DMS114 treated with DMSO at 0.1 percent for 48 hours (cell line): ENCODE data around the gene ACP7.
"Not testable (repeated sequence)": the region's sequence is repeated elsewhere in the genome, so short reads cannot be mapped to it uniquely, and the experiment has no call there.

Experiments
- DNase-seq: peaks from one replicate; lab custom pipeline; 2025; ENCODE audit not compliant: unreplicated experiment; lab: John Stamatoyannopoulos, UW

ACP7 gene

DNA sequence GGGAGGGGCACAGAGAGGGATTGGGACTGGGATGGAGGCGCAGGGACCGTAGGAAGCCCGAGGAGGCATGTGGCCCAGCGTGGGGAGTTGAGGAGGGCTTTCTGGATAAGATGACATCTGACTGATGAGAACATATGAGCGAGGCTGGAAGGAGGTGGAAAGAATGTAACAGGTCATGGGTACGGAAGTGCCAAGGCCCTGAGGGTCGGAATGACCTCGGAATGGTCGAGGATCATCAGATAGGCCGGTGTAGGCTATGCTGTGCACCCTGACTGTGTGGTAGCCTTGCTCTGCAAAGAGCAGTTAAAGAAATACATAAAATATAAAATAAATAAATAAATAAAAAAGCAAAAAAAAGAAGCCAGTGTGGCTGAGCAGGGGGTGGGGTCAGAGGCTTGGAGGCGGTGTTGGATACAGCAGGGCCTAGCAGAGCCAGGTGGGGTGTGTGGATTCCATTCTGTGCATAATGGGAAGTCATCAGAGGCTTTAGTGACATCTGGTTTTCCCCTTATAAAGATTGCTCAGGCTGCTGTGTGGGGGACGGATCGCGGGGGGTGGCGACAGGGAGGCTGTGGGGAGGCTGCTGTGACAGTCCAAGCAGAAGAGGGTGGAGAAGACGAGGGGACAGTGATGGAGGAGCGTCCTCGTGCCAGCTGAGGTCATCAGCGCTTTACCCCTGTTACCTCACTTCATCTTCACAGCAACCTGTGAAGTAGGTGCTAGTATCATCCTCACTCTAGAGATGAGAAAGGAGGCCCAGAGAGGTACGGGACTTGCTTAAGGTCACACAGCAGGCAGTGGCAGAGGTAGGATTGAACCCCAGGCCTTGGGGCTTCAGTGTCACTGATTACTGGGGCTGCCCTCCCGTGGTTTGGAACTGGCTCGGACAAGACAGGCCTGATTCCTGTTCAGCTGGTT lies 46.4 kb downstream of the ACP7 start:
- DNase-seq = no peak

DNA sequence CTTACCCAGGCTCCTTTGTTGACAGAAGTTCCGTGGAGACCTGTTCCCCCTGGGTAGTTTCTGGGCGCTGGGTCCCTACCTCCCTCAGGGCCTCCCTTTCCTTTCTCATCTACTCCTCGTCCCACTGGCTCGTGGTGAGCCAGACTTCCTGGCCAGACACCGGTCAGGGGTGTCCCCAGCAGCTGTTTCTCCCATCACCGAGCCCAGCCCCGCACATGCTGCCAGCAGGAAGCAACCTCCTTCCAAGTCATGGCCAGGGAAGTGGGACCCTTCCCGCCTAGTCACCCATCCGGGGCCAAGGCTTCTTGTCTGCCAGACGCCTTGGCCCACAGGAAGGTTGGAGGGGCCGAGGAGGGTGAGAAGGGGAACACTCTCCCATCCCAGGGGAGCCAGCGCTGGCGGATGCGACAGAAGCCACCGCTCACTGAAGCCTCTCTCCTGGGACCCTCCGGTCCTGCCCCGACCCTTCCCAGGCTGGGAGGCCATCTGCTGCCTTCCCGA lies 47.1 kb downstream of the ACP7 start:
- no peak for DNase-seq

DNA sequence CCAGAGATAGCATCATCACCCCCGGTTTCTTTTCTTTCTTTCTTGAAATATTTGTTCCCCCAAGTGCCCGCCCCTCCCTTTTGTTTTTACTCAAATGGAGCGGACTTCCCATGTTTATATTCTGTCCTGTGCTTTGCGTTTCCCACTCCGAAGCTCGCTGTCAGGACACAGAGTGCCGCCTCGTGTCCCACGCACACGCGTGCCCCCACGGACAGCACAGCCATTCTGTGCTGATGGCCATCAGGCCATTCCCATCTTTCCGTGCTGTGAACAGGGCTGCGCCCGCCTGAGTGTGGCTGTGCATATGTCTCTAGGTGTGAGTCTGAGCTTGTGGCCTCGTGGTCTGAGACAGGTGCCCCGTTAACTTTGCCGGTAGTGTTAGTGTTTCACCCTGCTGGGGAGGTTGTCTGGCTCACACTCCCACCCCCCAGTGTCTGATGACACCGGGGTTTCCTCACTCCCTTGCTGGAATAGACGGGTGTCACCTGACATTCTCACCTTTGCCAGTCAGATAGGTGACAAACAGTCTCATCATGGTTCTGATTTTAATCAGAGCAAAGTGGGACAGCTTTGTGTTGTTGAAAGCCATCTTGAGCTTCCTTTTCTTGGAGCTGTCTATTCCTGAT lies 48.3 kb downstream of the ACP7 start:
- DNase-seq = no peak

DNA sequence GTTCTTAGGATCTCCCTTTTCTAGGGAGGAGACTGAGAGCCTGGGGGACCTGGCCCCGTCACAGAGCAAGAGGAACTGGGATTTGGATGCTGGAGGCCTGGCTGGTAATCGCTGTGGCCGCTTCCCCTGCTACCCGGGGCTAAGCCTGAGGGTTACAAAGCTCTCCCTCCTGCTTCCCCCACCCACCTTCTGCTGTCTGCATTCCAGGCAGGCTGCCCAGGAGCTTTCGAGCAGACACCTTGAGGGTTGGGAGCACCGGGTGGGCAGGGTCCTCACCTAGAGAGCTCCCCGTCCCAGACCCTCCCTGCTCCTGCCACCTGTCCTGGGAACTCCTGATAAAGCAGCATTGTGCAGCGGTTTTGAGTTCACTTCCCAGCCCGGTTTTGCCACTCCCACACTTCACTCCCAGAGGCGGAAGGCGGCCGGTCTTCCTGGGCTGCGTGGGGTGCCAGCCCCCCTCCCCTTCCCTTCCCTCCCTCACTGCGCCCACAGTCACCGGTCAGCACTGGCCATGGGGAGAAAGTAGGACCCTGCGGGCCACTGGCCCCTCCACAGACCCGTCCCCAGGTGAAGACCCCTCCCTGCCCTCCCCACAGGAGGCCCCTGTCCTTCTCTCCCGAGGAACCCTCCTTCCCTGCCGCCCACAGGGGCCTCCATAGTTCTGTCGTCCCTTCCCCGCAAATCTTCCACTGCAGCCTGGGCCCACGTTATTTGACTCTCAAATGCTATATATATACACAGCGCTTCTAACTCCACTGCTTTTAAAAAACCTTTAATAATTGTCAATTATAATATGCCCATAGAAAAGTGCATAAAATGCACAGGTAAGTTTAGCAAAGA lies 49.5 kb downstream of the ACP7 start:
- no peak for DNase-seq

DNA sequence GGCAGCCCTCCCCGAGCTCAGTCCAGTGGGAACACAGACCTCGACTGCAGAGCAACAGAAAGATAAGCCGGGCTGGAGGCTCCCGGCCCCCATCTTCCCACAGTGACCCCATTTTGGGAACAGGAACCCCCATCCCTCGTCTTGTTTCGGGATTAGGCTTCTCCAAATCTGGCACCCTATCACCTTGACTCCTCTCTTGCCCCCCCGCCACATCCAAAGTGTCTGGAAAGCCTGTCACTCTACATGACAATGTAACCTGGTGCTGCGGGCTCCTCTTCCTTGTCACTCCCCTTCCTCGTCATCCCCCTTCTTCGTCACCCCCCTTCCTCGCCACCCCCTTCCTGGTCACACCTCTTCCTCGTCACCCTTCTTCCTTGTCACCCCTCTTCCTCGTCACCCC lies 51.5 kb downstream of the ACP7 start:
- DNase-seq = no peak

DNA sequence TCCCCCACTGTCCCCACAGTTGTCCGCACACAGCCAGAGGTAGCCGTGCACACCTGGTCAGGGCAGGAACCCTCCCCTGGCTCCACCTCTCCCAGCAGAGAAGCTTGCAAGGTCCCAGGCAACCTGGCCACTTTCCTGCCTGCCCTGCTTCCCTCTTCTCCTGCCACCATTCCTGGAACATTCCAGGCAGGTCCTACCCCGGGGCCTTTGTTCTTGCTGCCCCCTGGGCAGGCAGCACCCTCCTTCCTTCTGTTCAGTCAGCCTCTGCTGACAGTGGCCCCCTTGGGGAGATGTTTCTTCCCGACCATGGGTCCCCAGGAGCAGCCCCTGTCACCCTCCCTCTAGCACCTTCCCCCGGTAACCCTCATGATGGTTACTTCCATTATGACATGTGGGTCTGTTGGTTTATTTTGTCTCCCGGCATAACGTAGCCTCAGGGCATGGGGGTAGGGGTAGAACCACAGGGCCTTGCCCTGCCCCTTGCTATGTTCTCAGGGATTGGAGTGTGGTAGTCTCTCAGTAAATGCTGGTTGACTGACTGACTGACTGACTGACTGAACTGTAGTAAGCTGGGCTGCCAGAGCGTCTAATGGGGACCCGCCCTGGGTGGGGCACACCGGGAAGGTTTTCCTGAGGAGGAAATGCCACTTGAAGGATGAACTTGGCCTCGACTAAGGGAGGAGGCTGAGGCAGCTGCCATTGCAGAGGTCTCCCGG lies 52.2 kb downstream of the ACP7 start:
- DNase-seq = no peak

DNA sequence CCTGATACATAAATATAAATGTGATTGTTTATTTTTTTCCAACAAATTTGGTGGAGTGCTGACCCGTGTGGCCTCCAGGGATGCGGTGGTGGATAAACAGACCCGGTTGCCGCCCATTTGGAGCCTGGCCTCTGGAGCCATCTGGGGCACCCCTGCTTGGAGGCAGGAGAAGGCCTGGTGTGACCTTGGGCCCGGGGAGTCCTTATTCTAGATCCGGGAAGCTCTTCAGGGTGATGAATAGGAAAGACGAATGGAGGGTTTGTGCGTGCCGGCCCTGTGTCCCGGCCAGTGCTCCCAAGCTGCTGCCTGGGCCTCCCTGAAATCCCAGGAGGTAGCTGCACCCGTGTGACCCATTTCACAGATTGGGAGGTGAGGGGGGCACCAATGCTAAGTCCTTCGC lies 53.0 kb downstream of the ACP7 start:
- DNase-seq = no peak

DNA sequence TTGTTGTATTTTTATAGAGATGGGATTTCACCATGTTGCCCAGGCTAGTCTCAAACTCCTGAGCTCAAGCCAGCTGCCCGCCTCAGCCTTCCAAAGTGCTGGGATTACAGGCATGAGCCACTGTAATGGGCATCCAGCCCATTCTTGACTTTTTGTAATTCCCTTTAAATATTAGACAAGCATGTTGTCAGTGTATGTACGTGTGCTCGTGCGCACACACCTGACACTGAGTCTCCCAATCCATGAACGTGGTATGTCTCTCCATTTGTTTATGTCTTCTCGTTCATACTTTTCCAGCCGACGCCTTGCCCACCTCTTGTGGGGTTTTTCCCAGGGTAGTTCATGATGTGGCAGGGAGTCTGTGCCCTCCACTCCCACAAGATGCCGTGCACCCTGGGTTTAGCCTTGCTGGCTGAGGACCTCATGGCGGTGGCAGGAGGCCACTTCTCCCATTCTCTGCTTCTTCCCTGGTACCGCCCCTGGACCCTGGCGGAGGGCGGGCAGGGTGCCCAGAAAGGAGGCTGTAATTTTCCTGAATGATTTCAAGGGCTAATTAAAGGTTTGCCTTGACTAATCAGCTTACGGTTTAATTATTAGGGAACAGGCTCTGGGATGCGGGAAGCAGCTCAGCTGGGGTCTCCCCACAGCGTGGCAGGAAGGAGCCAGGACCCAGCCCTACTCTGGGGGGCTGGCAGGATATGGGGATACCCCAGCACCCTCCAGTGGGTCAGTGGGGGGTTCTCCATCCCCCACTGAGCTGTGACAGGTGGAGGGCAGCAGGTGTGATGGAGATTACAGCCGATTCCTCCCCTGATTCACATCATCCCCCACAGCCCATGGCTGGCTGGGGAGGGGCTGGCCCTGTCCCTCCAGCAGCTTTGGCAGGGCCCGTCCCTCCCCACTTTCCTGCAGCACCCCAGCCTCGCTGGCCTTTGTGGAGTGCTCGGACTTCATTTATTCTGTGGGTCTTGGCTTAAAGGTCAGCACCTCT lies 54.3 kb downstream of the ACP7 start:
- no peak for DNase-seq

DNA sequence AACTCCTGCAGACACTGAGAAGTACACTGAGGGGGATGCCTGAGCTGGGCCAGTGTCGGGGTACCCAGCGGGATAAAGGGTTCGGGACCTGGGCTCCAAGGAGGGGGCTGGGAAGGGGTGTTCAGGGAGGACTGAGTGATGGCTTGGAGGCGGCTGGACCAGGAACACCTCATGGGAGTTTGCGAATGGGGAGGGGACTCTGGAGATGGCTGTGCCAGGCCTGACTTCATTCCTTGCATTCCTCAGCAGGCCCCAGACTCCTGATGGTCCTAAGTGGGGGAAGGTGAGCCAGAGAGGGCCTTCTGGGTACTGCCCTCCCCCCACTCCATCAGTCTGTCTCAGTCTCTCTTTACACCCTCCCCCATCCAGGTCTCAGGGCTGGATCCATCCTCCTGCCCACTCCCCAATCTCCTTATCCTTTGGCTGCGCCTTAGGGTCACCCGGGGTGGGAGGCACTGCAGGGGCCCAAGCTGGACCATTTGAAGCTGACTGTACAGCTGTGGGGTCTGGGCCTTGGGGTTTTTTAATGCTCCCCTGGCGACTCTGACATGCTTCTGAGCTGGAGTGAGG lies 55.2 kb downstream of the ACP7 start:
- DNase-seq = no peak

DNA sequence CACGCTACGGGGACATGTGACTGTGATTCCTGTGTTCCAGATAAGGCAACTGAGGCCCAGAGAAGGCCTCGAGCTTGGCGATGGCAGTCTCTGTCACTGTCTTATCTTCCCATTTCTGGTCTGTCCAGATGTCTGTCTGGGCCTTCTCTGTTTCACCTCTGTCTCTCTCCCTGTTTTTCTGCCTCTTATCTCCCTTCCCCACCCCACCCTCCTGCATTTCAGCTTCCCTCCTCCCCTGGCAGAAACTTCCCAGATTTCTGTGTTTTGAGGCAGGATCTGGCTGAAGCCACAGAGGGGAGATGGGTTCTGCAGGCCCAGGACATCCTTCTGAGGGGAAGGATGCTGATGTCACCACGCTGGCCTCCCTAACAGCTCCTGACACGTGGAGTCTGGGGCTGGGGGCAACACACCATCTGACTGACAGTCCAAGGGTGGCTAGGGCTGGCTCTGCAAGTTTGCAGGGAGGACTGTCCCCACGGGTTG lies 55.8 kb downstream of the ACP7 start:
- no peak for DNase-seq

DNA sequence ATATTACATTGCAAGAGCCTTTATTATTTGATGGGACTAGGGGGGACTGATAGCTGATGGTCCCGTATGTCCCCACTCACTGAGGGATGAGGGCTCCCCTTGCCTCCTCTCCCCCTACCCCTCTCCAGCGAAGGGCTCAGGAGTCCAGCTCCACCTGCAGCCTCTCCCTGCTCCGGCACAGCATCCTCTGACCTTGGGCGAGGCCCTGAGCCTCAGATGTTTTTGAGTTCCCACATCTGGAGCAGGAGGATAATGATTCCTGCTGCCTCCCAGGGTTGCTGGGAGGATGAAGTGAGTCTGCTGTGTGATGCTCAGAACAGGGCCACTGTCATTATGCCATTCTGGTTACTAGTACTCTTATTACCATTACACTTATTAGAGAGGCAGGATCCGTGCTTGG lies 56.4 kb downstream of the ACP7 start:
- no peak for DNase-seq

DNA sequence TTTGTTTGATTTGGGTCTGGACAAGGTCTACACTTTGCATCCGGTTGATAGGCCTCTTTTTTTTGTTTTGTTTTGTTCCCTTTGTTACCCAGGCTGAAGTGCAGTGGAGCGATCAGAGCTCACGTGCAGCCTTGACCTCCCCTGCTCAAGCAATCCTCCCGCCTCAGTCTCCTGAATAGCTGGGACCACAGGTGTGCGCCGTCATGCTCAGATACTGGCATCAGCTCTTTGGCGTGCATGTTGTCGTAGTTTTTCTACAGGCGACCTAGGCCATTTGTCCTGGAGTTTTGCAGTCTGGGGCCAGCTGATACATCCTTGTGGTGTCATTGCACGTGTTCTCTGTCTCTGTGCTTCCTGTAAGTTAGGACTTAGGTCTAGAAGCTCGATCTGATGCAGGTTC lies 57.8 kb downstream of the ACP7 start:
- DNase-seq = no peak

DNA sequence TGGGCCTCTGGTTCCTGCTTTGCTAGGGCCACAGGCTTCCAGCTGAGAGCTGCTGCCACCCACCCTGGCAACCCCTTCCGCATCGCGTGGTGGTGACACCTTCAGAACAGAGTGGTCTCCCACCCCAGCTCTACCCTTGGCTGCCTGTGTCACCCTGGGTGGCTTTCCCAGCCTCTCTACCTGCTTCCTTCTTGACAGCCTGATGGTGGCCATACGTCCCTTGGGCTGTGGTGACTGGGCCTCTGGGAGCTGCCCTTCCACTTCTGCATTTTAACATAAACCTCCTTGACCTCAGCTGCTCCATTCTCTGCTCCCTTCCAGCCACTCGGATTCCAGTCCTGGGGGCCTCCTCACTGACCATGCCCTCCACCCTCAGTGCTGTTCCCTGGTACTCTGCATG lies 58.5 kb downstream of the ACP7 start:
- DNase-seq = no peak

DNA sequence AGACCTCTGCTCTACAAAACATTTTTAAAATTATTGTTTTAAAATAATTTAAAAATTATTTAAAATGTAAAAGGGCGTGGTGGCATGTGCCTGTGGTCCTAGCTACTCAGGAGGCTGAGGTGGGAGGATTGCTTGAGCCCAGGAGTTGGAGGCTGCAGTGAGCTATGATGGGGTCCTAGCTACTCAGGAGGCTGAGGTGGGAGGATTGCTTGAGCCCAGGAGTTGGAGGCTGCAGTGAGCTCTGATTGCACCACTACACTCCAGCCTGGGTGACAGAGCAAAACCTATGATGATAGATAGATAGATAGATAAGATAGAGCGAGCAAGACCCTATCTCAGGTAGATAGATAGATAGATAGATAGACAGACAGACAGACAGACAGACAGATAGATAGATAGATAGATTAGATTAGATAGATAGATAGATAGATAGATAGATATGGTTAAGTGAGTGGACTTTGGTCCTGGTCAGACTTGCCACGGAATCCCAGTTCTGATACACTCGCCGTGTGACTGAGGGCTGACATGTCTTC lies 59.7 kb downstream of the ACP7 start:
- DNase-seq = not testable (repeated sequence)

DNA sequence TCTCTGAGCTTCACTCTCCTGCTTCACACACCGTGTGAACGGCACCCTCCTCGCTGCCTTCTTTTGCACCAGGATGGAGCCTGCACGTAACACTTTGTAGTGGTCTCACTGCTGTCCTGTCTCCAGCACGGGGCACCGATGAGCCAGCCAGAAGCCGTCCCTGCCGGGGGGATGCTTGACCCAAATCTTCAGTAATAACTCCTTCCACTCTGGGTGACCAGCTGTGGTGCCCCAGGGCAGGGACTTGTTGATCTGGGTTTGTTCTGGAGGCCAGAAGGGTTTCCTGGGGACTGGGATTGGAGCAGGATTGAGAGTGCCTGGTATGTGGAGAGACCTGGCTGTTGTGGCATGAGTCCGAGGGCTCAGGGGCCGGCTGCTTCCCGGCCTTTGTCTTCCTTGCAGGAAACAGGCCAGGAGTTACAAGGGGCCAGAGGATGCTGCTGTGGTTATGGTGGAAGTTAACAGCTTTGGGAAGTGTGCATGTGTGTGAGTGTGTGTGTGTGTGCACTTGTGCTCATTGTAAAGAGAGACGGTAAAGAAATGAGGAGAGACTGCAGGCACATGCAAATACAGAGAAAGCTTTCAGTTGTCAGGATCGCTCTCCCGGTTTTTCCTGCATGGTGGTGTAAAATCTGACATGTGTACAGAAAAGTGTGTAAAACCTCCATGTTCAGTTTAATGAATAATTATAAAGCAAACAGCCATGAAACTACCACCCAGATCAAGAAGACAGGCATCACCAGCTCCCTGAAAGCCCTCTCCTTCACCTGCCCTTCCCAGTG lies 60.3 kb downstream of the ACP7 start:
- DNase-seq = no peak

DNA sequence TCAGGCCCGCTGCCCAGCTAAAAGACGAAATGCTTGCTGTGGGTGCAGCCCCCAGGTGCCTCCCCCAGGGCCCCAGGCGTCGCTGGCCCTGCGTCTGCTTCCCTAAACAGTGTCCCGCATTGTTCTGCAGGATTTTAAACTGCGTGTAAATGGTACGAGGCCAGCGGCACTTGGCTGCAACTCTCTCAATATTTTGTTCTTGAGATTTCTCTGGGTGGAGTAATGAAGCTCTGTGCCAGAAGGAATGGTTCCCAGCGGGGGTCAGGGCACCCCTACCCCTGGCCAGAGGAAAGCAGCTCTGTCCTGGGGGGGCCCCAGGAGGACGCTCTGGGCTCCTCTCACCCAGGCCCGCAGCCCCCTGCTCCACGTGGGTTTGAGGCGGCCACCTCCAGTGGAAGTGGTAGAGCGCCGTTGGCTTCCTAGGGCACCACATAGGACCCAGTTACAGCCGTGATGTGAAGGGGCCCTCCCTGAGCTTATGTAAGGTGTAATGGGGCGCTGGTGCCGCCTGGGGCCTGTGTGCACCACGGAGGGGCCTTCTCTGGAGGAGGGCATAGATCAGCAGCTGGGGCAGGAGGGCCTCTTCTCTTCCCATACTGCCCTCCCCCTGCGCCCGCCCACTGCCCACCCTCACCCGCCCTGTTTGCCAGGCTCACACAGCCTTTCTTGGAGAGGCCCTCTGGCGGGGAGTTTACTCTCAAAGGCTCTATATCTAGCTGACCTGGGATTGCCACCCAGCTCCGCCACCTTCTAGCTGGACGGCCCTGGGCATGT lies 61.2 kb downstream of the ACP7 start:
- no peak for DNase-seq

DNA sequence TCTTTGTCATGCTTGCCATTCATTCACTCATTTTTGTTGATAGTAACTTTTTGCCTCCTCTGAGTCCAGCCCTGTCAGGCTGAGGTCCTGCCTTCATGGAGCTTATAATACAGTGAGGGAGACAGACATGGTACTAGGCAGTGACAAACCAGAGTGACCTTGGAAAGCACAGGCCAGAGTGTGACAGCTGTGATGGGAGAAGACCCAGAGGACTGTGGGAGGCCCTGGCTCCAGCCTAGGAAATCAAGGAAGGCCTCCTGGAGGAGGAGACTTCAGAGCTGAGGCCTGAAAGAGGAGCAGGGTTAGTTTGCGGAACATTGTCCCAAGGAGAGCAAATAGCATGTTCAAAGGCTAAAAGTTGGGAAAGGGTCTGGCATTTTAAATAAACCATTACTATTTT lies 61.9 kb downstream of the ACP7 start:
- DNase-seq = no peak
